IMR-90 (cell line): ENCODE data around the gene ANKRD9. TPM values are rescaled to one million over a fixed set of nuclear protein-coding genes. Genes with fewer than 3 reads are reported as not detected.
A peak's percentile ranks its signal among the peaks of the same experiment; 100 is the strongest.

Experiments used
- ATAC-seq: fragments of 200-7000 bp; cut with Tn5 transposase; 2 replicates; pipeline ENCODE4 v1.9.1; 2020; ENCODE audit warnings: low read depth, mild to moderate bottlenecking, moderate library complexity
- BruUV-seq: library from RNA; stranded (reverse); fragments of 400-500 nt; replicated peaks from 2 replicates; lab custom pipeline; 2021; lab: Mats Ljungman, UMichigan
- CTCF ChIA-PET: fragments of 300-600 bp; formaldehyde crosslinking; extraction: SDS; loops from one replicate; lab custom pipeline; 2021; ENCODE audit warnings: antibody characterized with exemption; lab: Yijun Ruan, JAX
- POLR2A ChIA-PET: fragments of 300-600 bp; sonication (Branson Sonifier 250); formaldehyde crosslinking; loops from one replicate; lab custom pipeline; 2022; ENCODE audit warnings: antibody characterized with exemption; ENCODE audit not compliant: unreplicated experiment; lab: Charles Lee
- DNase-seq: peaks from one replicate; pipeline ENCODE4 v3.0.0; 2013
- H2AFZ ChIP-seq: replicated peaks from 2 replicates; pipeline ENCODE3; 2013; ENCODE audit warnings: low read length, mild to moderate bottlenecking; ENCODE audit not compliant: poor library complexity
- H2AK5ac ChIP-seq: 2 replicates; pipeline ENCODE4 v1.6.1; 2013; ENCODE audit warnings: low read depth, low read length, inconsistent platforms
- H2AK9ac ChIP-seq: replicated peaks from 2 replicates; pipeline ENCODE3; 2013; ENCODE audit warnings: mild to moderate bottlenecking, low read depth, low read length, moderate library complexity; ENCODE audit not compliant: poor library complexity
- H2BK120ac ChIP-seq: 2 replicates; pipeline ENCODE4 v1.6.1; 2013; ENCODE audit warnings: low read depth, low read length, inconsistent platforms
- H2BK15ac ChIP-seq: 3 replicates; pipeline ENCODE4 v1.6.1; 2013; ENCODE audit warnings: low read depth, low read length, inconsistent platforms
- H2BK20ac ChIP-seq: 2 replicates; pipeline ENCODE4 v1.6.1; 2013; ENCODE audit warnings: low read depth, mild to moderate bottlenecking, inconsistent platforms, low read length, moderate library complexity
- H2BK5ac ChIP-seq: 2 replicates; pipeline ENCODE4 v1.6.1; 2013; ENCODE audit warnings: mild to moderate bottlenecking, low read depth, low read length, inconsistent platforms; ENCODE audit not compliant: poor library complexity, severe bottlenecking
- H3K14ac ChIP-seq: replicated peaks from 2 replicates; pipeline ENCODE4 v1.6.1; 2013; ENCODE audit warnings: low read depth, low read length, inconsistent platforms
- H3K18ac ChIP-seq: 2 replicates; pipeline ENCODE4 v1.6.1; 2013; ENCODE audit warnings: low read depth, low read length, control low read depth
- H3K23ac ChIP-seq: 2 replicates; pipeline ENCODE4 v1.6.1; 2013; ENCODE audit warnings: low read depth, low read length, inconsistent platforms
- H3K27ac ChIP-seq: 2 replicates; pipeline ENCODE4 v1.5.1; 2013; ENCODE audit warnings: mild to moderate bottlenecking, control low read depth, low read length; ENCODE audit not compliant: insufficient read depth
- H3K27me3 ChIP-seq: 2 replicates; pipeline ENCODE4 v1.6.1; 2013; ENCODE audit warnings: low read length; ENCODE audit not compliant: control insufficient read depth, insufficient read depth
- H3K36me3 ChIP-seq: 2 replicates; pipeline ENCODE4 v1.6.1; 2013; ENCODE audit warnings: low read length, mixed read lengths; ENCODE audit not compliant: control insufficient read depth, insufficient read depth
- H3K4ac ChIP-seq: 2 replicates; pipeline ENCODE4 v1.6.1; 2013; ENCODE audit warnings: low read depth, low read length, inconsistent platforms
- H3K4me1 ChIP-seq: 2 replicates; pipeline ENCODE4 v1.6.1; 2013; ENCODE audit warnings: low read length, mixed read lengths; ENCODE audit not compliant: control insufficient read depth, insufficient read depth
- H3K4me2 ChIP-seq: 2 replicates; pipeline ENCODE4 v1.6.1; 2013; ENCODE audit warnings: low read depth, mild to moderate bottlenecking, control low read depth, low read length, moderate library complexity
- H3K4me3 ChIP-seq: 2 replicates; pipeline ENCODE4 v1.5.1; 2013; ENCODE audit warnings: low read depth, mild to moderate bottlenecking, control low read depth, low read length, moderate library complexity; ENCODE audit not compliant: insufficient read depth
- H3K56ac ChIP-seq: 2 replicates; pipeline ENCODE4 v1.6.1; 2013; ENCODE audit warnings: low read length, inconsistent platforms; ENCODE audit not compliant: insufficient read depth; ENCODE audit errors: extremely low read depth
- H3K79me1 ChIP-seq, 2 experiments: 2 replicates each; pipeline ENCODE4 v1.6.1; 2013; ENCODE audit warnings: low read length in 2 of 2, inconsistent platforms in 1 of 2, low read depth in 1 of 2
- H3K9ac ChIP-seq: 2 replicates; pipeline ENCODE4 v1.6.1; 2013; ENCODE audit warnings: low read depth, low read length, control low read depth
- H3K9me1 ChIP-seq: 2 replicates; pipeline ENCODE4 v1.6.1; 2013; ENCODE audit warnings: low read length, inconsistent platforms; ENCODE audit not compliant: insufficient read depth
- H3K9me3 ChIP-seq: 2 replicates; pipeline ENCODE4 v1.6.1; 2013; ENCODE audit warnings: low read length; ENCODE audit not compliant: control insufficient read depth, insufficient read depth
- H4K20me1 ChIP-seq: 2 replicates; pipeline ENCODE4 v1.6.1; 2013; ENCODE audit warnings: low read length, inconsistent platforms; ENCODE audit not compliant: insufficient read depth
- H4K5ac ChIP-seq: 2 replicates; pipeline ENCODE4 v1.6.1; 2013; ENCODE audit warnings: mild to moderate bottlenecking, low read depth, low read length, control low read depth
- H4K8ac ChIP-seq, 2 experiments: 2 replicates each; pipeline ENCODE4 v1.6.1; 2013; ENCODE audit warnings: low read depth in 2 of 2, low read length in 2 of 2, control low read depth in 1 of 2, inconsistent platforms in 1 of 2
- H4K91ac ChIP-seq: 2 replicates; pipeline ENCODE4 v1.6.1; 2013; ENCODE audit warnings: low read depth, low read length, inconsistent platforms; ENCODE audit not compliant: insufficient read depth
- CEBPB ChIP-seq: IDR thresholded peaks from 2 replicates; pipeline ENCODE4 v1.6.1; 2012; ENCODE audit warnings: low read depth, low read length, improper control_type of control experiment
- CHD1 ChIP-seq: IDR thresholded peaks from 2 replicates; pipeline ENCODE4 v1.6.1; 2012; ENCODE audit warnings: low read depth, low read length, improper control_type of control experiment
- CTCF ChIP-seq: conservative IDR thresholded peaks from 2 replicates; pipeline ENCODE4 v1.5.1; 2012; ENCODE audit warnings: mild to moderate bottlenecking, low read depth, low read length, improper control_type of control experiment
- FOS ChIP-seq: fragments of 150-350 bp; IDR thresholded peaks from 2 replicates; pipeline ENCODE4 v1.6.1; 2016; ENCODE audit warnings: low read depth, low read length
- MAZ ChIP-seq: IDR thresholded peaks from 2 replicates; pipeline ENCODE4 v1.6.1; 2012; ENCODE audit warnings: low read depth, mild to moderate bottlenecking, low read length, improper control_type of control experiment, moderate library complexity, borderline replicate concordance
- NFE2L2 ChIP-seq: fragments of 150-350 bp; IDR thresholded peaks from 2 replicates; pipeline ENCODE4 v1.6.1; 2016; ENCODE audit warnings: low read depth, mild to moderate bottlenecking, low read length
- RCOR1 ChIP-seq: IDR thresholded peaks from 2 replicates; pipeline ENCODE4 v1.6.1; 2012; ENCODE audit warnings: mild to moderate bottlenecking, low read length, improper control_type of control experiment; ENCODE audit not compliant: insufficient replicate concordance
- RFX5 ChIP-seq: IDR thresholded peaks from 2 replicates; pipeline ENCODE4 v1.8.0; 2012; ENCODE audit warnings: low read depth, mild to moderate bottlenecking, low read length, moderate library complexity
- SMC3 ChIP-seq: fragments of 150-350 bp; IDR thresholded peaks from 2 replicates; pipeline ENCODE4 v1.6.1; 2016; ENCODE audit warnings: low read depth, mild to moderate bottlenecking, antibody characterized with exemption, low read length, moderate library complexity
- WGBS, 2 experiments: methylation state at CpG; one replicate each; pipeline versions ENCODE4 v1.1.5 to v1.1.7; 2013; ENCODE audit warnings: missing lambda C conversion rate in 2 of 2; ENCODE audit not compliant: insufficient read length in 1 of 2; ENCODE audit errors: extremely low coverage in 2 of 2; 5-methylcytosine and 5-hydroxymethylcytosine counted together
- dilution Hi-C: fragments of 300-500 bp; cut with HindIII; formaldehyde crosslinking; loops from one replicate; pipeline ENCODE4 v1.14.3; 2018; ENCODE audit warnings: low sequenced_read_pairs; ENCODE audit not compliant: unreplicated experiment
- in situ Hi-C: fragments of 300-500 bp; cut with MboI; formaldehyde crosslinking; loops from 3 replicates; pipeline ENCODE4 v1.14.3; 2019; ENCODE audit warnings: low sequenced_read_pairs, inconsistent platforms, mixed read lengths
- intact Hi-C: fragments of 100-400 bp; cut with micrococcal nuclease; formaldehyde crosslinking; loops from 2 replicates; pipeline ENCODE4 v1.10.0; 2022
- polyA plus RNA-seq, 3 experiments: library from polyadenylated mRNA; depleted of rRNA; stranded (reverse); fragments of >200 nt; gene quantifications; 2 replicates each; pipeline ENCODE4 v1.2.3, GENCODE V29; 2012; ENCODE audit warnings: low replicate concordance in 1 of 3
- total RNA-seq: library from RNA; depleted of rRNA; stranded (reverse); fragments of >200 nt; gene quantifications from 2 replicates; pipeline ENCODE4 v1.2.3, GENCODE V29; 2012

The ANKRD9 gene
- total and polyA plus RNA-seq, 2 of the 4 experiments (the other 2 are of a cell fraction), result 3.9 to 15.7 TPM

- no peak overlapping the region for H2BK20ac ChIP-seq
- ATAC-seq (peak; percentile 45), DNase-seq (peak; percentile 17)
- no peak overlapping the region for H3K18ac ChIP-seq
- 0 out of 2 replicates have a peak, but pooled peaks cover 2% of the 10 kb centered on the region for H3K9me3 ChIP-seq
- no peak overlapping the region for H3K4ac ChIP-seq
- no peaks in the 10 kb centered on the region for H4K20me1 ChIP-seq
- H2AK5ac ChIP-seq, result no peak overlapping the region
- 48% methylated on average over 9 of the region's 29 CpGs; no CpG with 5 or more reads in 1 of the 2 experiments for WGBS, 2 experiments
- H3K56ac ChIP-seq, result no peak overlapping the region
- H2AK9ac ChIP-seq, result peak overlapping the region; percentile 5
- dilution Hi-C loops, result no loop called here
- H3K9me1 ChIP-seq, result no peaks in the 10 kb centered on the region; the same call in 1 of the 2 replicates
- H3K27me3 ChIP-seq, result peaks cover 20% of the 10 kb centered on the region
- H3K14ac ChIP-seq, result no peak overlapping the region
- H4K5ac ChIP-seq, result no peak overlapping the region; the same call in 1 of the 2 replicates
- no peak overlapping the region for H3K9ac ChIP-seq
- H4K91ac ChIP-seq, result no peak overlapping the region
- peak overlapping the region; percentile 81 for H2AFZ ChIP-seq
- in situ Hi-C loops, result no loop called here
- BruUV-seq, result no TSS peak
- H3K4me3 ChIP-seq, result no peak overlapping the region
- H3K79me1 ChIP-seq, result no peaks in the 10 kb centered on the region
- TF ChIP-seq NFE2L2 (no peak), CTCF (no peak), CHD1 (no peak), CEBPB (no peak), MAZ (no peak), RCOR1 (no peak), SMC3 (no peak), RFX5 (no peak), FOS (no peak)
- no peak overlapping the region for H2BK5ac ChIP-seq
- H2BK120ac ChIP-seq, result no peak overlapping the region
- peaks cover 5% of the 10 kb centered on the region; the same call in 1 of the 2 replicates for H3K4me1 ChIP-seq
- ChIA-PET CTCF (no interaction called here), POLR2A (interaction anchor here (0.6 kb wide), 1 partner anchor 17 kb away, joined by 4 read pairs; no protein-coding TSS in a partner anchor)
- H3K36me3 ChIP-seq, result no peaks in the 10 kb centered on the region
- no peak overlapping the region for H4K8ac ChIP-seq
- no peak overlapping the region for H3K23ac ChIP-seq
- intact Hi-C loops, result no loop called here
- H3K27ac ChIP-seq, result no peak overlapping the region
- no peak overlapping the region; the same call in 1 of the 2 replicates for H3K4me2 ChIP-seq
- no peak overlapping the region for H2BK15ac ChIP-seq
Measured at GRCh38 chr14:102545461-102546265, 36.1 kb upstream of the ANKRD9 start.
